HEK293 (cell line): ENCODE results near the gene ZCCHC7.
"Not testable (repeated sequence)": the region's sequence is repeated elsewhere in the genome, so short reads cannot be mapped to it uniquely, and the experiment has no call there.

Source experiments
- CTCF ChIA-PET: fragments of 350-600 bp; formaldehyde crosslinking; extraction: SDS; loops from one replicate; lab custom pipeline; 2021; ENCODE audit warnings: antibody characterized with exemption; lab: Yijun Ruan, JAX
- POLR2A ChIA-PET: fragments of 300-600 bp; formaldehyde crosslinking; extraction: SDS; loops from one replicate; lab custom pipeline; 2020; ENCODE audit warnings: antibody characterized with exemption, inconsistent platforms; lab: Yijun Ruan, JAX
- H3K27ac ChIP-seq: fragments of 200-500 bp; sonication (Bioruptor generic); 2 replicates; pipeline ENCODE4 v1.5.1; 2014; ENCODE audit warnings: low read depth, low read length, control low read depth, inconsistent platforms; ENCODE audit errors: extremely low read depth
- H3K36me3 ChIP-seq, 2 experiments: fragments of 200-500 bp in 1 of 2; sonication (Bioruptor generic) in 1 of 2; 1 replicate in 1 of 2; 2 replicates in 1 of 2; pipeline ENCODE4 v1.5.1; 2014 to 2017; ENCODE audit warnings: inconsistent platforms in 2 of 2, low read length in 2 of 2; ENCODE audit not compliant: control insufficient read depth in 2 of 2, insufficient read depth in 1 of 2
- H3K4me1 ChIP-seq: fragments of 200-500 bp; sonication (Bioruptor generic); 2 replicates; pipeline ENCODE4 v1.5.1; 2014; ENCODE audit warnings: mild to moderate bottlenecking, low read length, inconsistent platforms; ENCODE audit not compliant: control insufficient read depth, insufficient read depth
- H3K4me3 ChIP-seq: 2 replicates; pipeline ENCODE4 v1.5.1; 2011; ENCODE audit warnings: low read depth, mild to moderate bottlenecking, control low read depth, low read length, moderate library complexity
- H3K9me3 ChIP-seq: fragments of 200-500 bp; sonication (Bioruptor generic); 2 replicates; pipeline ENCODE4 v1.5.1; 2014; ENCODE audit warnings: low read depth, low read length, inconsistent platforms; ENCODE audit not compliant: control insufficient read depth, insufficient read depth
- GLIS1 ChIP-seq: fragments of 450-650 bp; formaldehyde crosslinking; IDR thresholded peaks from 2 replicates; pipeline ENCODE4 v1.5.1; 2016; ENCODE audit warnings: missing biosample characterization, missing genetic modification characterization
- GLIS2 ChIP-seq: fragments of 450-650 bp; formaldehyde crosslinking; IDR thresholded peaks from 2 replicates; pipeline ENCODE4 v1.5.1; 2016; ENCODE audit warnings: missing biosample characterization, missing genetic modification characterization
- KLF16 ChIP-seq: fragments of 450-650 bp; formaldehyde crosslinking; IDR thresholded peaks from 2 replicates; pipeline ENCODE4 v1.5.1; 2017; ENCODE audit warnings: missing biosample characterization, missing genetic modification characterization
- TCF7L2 ChIP-seq: IDR thresholded peaks from 2 replicates; pipeline ENCODE4 v1.6.1; 2011; ENCODE audit warnings: low read depth, mild to moderate bottlenecking, inconsistent platforms, low read length, moderate library complexity, borderline replicate concordance
- ZFP37 ChIP-seq: fragments of 450-650 bp; formaldehyde crosslinking; IDR thresholded peaks from 2 replicates; pipeline ENCODE4 v1.5.1; 2016; ENCODE audit warnings: missing biosample characterization, missing genetic modification characterization
- ZNF341 ChIP-seq: fragments of 450-650 bp; formaldehyde crosslinking; IDR thresholded peaks from 2 replicates; pipeline ENCODE4; 2016; ENCODE audit warnings: low read depth, missing biosample characterization, missing genetic modification characterization
- ZNF529 ChIP-seq: fragments of 450-650 bp; formaldehyde crosslinking; IDR thresholded peaks from 2 replicates; pipeline ENCODE4 v1.5.1; 2017; ENCODE audit warnings: missing genetic modification characterization, missing biosample characterization; ENCODE audit not compliant: insufficient replicate concordance
- TF ChIP-seq, protein P1 (sequence below): fragments of 450-650 bp; formaldehyde crosslinking; conservative IDR thresholded peaks from 2 replicates; pipeline ENCODE4 v1.5.1; 2016; ENCODE audit warnings: low read depth, missing biosample characterization, missing genetic modification characterization
- TF ChIP-seq, protein P2 (sequence below): fragments of 450-650 bp; formaldehyde crosslinking; IDR thresholded peaks from 2 replicates; pipeline ENCODE4 v1.5.1; 2017; ENCODE audit warnings: missing biosample characterization, mild to moderate bottlenecking, missing genetic modification characterization, moderate library complexity
- TF ChIP-seq, protein P3 (sequence below): fragments of 450-650 bp; formaldehyde crosslinking; optimal IDR thresholded peaks from 2 replicates; pipeline ENCODE3; 2016; ENCODE audit warnings: missing biosample characterization, mild to moderate bottlenecking, missing genetic modification characterization
- TF ChIP-seq, protein P4 (sequence below): fragments of 450-650 bp; formaldehyde crosslinking; IDR thresholded peaks from 2 replicates; pipeline ENCODE4 v1.5.1; 2017; ENCODE audit warnings: missing biosample characterization, missing genetic modification characterization

The ZCCHC7 gene

DNA sequence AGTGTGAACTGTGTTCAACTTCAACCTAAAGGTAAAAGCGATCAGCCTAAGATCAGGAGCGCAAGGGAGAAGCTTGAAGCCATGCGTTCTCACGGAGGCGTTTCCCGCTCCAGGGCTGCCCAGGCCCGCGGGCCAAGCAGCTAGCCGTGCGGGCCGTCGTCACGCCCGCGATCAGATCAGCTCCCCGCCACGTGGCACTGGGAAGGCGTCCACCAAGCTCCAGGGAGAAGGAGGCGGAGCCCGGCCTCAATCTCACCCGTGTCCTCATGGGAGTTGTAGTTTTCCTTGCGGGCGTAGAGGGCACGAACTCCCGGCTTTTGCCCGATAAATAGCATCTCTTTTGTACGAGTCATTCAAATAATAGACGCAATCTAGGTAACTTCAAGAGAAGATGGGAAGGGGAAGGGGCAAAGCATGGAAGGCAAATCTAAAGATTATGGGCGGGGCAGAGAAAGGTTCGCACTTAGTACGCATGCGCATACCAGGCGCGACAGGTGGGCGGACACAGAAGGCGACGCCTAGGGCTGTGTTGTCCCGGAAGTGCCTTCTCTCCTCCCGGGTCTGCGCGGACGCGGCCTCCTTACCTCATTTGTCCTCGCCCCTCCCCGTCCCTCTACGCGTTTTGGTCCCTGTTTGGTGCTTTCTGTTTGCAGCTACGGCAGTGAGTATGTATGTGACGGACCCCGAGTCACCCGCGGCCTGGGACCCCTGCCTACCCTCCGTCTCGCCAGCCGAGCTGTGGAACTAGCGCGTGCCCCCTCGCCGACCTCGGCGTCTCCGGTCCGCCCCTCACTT lies 40.8 kb upstream of the ZCCHC7 start (continued):
- peak; percentile 33; the same call in 1 of the 2 replicates for TF ChIP-seq KLF16 (tag by site-specific recombination)

DNA sequence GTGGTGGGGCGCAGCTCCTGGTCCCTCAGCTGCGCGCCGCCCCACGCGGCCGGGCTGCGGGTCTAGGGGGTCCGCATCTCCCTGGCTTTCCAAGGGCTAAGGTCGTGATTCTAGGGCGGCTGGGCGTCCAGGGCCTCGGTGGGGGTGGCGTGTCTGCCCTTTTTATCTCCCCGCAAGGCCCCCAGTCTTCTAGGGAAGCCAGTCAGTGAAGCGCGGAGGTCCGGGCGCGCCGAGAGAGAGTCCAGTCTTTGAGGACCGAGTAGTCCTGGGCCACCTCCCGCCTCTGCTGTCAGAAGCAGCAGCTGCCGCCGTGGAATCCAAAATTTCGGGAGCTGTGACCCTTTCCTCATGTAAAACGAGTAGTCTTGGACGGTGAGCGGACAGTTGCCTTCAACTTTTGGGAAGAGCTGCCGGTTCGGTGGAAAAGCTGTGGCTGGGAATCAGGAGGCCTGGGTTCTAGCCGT lies 40.2 kb upstream of the ZCCHC7 start:
- POLR2A ChIA-PET = interaction anchor here (0.8 to 3.5 kb wide), 4 partner anchors 11 to 84 kb away, joined by 3 to 28 read pairs (median 7); partner anchors contain the start of gene ZCCHC7
- TF ChIP-seq ZNF341 (peak; percentile 87), ZFP37 (0 out of 2 replicates have a peak, but pooled peaks have one; percentile 4), GLIS1 (tag by site-specific recombination) (peak; percentile 46; the same call in 1 of the 2 replicates), GLIS2 (peak; percentile 87)
- TF ChIP-seq, protein P1, sequence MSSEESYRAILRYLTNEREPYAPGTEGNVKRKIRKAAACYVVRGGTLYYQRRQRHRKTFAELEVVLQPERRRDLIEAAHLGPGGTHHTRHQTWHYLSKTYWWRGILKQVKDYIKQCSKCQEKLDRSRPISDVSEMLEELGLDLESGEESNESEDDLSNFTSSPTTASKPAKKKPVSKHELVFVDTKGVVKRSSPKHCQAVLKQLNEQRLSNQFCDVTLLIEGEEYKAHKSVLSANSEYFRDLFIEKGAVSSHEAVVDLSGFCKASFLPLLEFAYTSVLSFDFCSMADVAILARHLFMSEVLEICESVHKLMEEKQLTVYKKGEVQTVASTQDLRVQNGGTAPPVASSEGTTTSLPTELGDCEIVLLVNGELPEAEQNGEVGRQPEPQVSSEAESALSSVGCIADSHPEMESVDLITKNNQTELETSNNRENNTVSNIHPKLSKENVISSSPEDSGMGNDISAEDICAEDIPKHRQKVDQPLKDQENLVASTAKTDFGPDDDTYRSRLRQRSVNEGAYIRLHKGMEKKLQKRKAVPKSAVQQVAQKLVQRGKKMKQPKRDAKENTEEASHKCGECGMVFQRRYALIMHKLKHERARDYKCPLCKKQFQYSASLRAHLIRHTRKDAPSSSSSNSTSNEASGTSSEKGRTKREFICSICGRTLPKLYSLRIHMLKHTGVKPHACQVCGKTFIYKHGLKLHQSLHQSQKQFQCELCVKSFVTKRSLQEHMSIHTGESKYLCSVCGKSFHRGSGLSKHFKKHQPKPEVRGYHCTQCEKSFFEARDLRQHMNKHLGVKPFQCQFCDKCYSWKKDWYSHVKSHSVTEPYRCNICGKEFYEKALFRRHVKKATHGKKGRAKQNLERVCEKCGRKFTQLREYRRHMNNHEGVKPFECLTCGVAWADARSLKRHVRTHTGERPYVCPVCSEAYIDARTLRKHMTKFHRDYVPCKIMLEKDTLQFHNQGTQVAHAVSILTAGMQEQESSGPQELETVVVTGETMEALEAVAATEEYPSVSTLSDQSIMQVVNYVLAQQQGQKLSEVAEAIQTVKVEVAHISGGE (tag by site-specific recombination) = peak; percentile 36; the same call in 1 of the 2 replicates
- TF ChIP-seq, protein P2, sequence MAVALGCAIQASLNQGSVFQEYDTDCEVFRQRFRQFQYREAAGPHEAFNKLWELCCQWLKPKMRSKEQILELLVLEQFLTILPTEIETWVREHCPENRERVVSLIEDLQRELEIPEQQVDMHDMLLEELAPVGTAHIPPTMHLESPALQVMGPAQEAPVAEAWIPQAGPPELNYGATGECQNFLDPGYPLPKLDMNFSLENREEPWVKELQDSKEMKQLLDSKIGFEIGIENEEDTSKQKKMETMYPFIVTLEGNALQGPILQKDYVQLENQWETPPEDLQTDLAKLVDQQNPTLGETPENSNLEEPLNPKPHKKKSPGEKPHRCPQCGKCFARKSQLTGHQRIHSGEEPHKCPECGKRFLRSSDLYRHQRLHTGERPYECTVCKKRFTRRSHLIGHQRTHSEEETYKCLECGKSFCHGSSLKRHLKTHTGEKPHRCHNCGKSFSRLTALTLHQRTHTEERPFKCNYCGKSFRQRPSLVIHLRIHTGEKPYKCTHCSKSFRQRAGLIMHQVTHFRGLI (tag by site-specific recombination) = peak; percentile 81; the same call in 1 of the 2 replicates
- TF ChIP-seq, protein P3, sequence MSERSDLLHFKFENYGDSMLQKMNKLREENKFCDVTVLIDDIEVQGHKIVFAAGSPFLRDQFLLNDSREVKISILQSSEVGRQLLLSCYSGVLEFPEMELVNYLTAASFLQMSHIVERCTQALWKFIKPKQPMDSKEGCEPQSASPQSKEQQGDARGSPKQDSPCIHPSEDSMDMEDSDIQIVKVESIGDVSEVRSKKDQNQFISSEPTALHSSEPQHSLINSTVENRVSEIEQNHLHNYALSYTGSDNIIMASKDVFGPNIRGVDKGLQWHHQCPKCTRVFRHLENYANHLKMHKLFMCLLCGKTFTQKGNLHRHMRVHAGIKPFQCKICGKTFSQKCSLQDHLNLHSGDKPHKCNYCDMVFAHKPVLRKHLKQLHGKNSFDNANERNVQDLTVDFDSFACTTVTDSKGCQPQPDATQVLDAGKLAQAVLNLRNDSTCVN (tag by site-specific recombination) = peak; percentile 51

DNA sequence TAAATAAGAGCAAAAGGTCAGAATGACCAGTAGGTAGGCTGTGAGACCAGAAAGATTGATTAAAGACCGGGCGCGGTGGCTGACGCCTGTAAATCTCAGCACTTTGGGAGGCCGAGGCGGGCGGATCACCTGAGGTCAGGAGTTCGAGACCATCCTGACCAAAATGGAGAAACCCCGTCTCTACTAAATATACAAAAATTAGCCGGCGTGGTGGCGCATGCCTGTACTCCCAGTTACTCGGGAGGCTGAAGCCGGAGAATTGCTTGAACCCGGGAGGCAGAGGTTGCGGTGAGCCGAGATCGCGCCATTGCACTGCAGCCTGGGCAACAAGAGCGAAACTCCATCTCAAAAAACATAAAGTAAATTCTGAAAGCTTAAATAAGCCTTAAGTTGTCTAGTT lies 38.9 kb upstream of the ZCCHC7 start:
- H3K4me1 ChIP-seq = peaks cover 12% of the 10 kb centered on the region
- ChIA-PET CTCF (interaction anchor here (1.0 kb wide), 1 partner anchor 215 kb away, joined by 3 read pairs; no protein-coding TSS in a partner anchor), POLR2A (interaction anchor here (2.5 to 3.5 kb wide), 2 partner anchors 39 to 55 kb away, joined by 11 to 28 read pairs; partner anchors contain the start of gene ZCCHC7)
- H3K9me3 ChIP-seq, H3K36me3 ChIP-seq, H3K27ac ChIP-seq, H3K4me3 ChIP-seq: not testable (repeated sequence)

More for the DNA sequence above, 40.2 kb upstream of the ZCCHC7 start:
- H3K4me3 ChIP-seq = peak overlapping the region; percentile 80
- peak overlapping the region; percentile 91 for H3K27ac ChIP-seq
- peaks cover 12% of the 10 kb centered on the region for H3K4me1 ChIP-seq
- CTCF ChIA-PET = interaction anchor here (0.7 to 1.0 kb wide), 3 partner anchors 40 to 426 kb away, joined by 3 read pairs; partner anchors contain the start of gene ZCCHC7
- not testable (repeated sequence) for H3K36me3 ChIP-seq, H3K9me3 ChIP-seq

DNA sequence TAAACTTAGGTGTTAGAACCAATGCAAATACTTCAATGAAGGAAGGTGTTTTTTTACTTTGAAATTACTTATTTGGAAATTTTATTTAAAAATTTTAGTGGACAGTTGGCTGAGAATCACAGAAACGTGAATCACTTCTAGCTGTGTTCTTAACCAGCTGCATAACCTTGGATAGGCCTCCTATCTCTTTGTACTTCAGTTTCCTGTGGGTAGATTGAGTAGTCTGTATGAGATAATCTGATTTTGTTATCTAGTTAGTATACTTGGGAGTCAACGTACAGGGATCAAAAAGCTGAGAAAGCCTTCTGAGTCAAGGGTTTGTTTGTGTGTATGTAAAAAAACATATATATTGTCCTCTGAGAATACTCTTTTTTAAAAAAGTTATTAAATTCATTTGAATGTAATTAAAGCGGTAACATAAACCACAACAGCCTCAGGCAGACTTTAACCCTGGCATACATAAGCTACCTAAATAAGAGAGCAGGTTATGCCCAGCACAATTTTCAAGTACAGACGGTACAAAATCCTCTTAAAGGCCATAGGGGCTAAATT lies 38.1 kb upstream of the ZCCHC7 start:
- Histone ChIP-seq H3K4me3 (no peak overlapping the region), H3K4me1 (peaks cover 12% of the 10 kb centered on the region), H3K27ac (no peak overlapping the region), H3K9me3 (no peaks in the 10 kb centered on the region), H3K36me3 (peaks cover 0 to 9% of the 10 kb centered on the region in 2 experiments; a peak in 1 of 3 replicates)
- TF ChIP-seq TCF7L2 = 0 out of 2 replicates have a peak, but pooled peaks have one; percentile 16
- TF ChIP-seq, protein P4, sequence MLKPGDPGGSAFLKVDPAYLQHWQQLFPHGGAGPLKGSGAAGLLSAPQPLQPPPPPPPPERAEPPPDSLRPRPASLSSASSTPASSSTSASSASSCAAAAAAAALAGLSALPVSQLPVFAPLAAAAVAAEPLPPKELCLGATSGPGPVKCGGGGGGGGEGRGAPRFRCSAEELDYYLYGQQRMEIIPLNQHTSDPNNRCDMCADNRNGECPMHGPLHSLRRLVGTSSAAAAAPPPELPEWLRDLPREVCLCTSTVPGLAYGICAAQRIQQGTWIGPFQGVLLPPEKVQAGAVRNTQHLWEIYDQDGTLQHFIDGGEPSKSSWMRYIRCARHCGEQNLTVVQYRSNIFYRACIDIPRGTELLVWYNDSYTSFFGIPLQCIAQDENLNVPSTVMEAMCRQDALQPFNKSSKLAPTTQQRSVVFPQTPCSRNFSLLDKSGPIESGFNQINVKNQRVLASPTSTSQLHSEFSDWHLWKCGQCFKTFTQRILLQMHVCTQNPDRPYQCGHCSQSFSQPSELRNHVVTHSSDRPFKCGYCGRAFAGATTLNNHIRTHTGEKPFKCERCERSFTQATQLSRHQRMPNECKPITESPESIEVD (tag by site-specific recombination) = peak; percentile 94
- no peak for TF ChIP-seq ZNF529 (tag by site-specific recombination)
- POLR2A ChIA-PET = interaction anchor here (3.5 kb wide), 1 partner anchor 38 kb away, joined by 28 read pairs; the partner anchor contains the start of gene ZCCHC7
- CTCF ChIA-PET = interaction anchor here (0.9 to 1.0 kb wide), 2 partner anchors 83 to 214 kb away, joined by 3 read pairs; no protein-coding TSS in a partner anchor
